Breast epithelium (tissue), 3 donors: ENCODE data around the gene NMD3.

Source experiments
- POLR2AphosphoS5 ChIP-seq, 3 donors: sonication (generic); formaldehyde crosslinking; IDR thresholded peaks; one replicate each; pipeline ENCODE4 v1.6.1; 2017; ENCODE audit warnings: antibody characterized with exemption in 3 of 3
- TF ChIP-seq, protein P1 (sequence below), 3 donors: fragments of 450-650 bp; IDR thresholded peaks; one replicate each; pipeline ENCODE4 v1.5.1; 2016 to 2017; ENCODE audit warnings: antibody characterized with exemption in 3 of 3, mild to moderate bottlenecking in 3 of 3, moderate library complexity in 3 of 3

DNA sequence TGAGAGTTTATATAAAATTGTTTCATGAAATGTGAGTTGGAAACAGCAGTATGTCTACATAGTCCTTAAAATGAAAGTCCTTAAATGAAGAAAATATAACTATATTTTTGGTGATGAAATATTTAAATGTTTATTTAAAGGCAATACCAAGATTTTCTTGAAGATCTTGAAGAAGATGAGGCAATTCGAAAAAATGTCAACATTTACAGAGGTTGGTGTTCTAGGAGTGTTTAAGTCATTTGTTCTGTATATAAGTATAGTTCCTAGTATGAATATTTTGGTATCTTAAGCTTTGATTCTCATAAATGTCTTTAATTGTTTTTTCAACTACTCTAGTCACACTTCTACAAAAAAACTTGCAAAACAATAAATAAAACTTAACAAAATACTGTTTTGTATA is 29.0 kb downstream of the NMD3 start:
- TF ChIP-seq, protein P1, sequence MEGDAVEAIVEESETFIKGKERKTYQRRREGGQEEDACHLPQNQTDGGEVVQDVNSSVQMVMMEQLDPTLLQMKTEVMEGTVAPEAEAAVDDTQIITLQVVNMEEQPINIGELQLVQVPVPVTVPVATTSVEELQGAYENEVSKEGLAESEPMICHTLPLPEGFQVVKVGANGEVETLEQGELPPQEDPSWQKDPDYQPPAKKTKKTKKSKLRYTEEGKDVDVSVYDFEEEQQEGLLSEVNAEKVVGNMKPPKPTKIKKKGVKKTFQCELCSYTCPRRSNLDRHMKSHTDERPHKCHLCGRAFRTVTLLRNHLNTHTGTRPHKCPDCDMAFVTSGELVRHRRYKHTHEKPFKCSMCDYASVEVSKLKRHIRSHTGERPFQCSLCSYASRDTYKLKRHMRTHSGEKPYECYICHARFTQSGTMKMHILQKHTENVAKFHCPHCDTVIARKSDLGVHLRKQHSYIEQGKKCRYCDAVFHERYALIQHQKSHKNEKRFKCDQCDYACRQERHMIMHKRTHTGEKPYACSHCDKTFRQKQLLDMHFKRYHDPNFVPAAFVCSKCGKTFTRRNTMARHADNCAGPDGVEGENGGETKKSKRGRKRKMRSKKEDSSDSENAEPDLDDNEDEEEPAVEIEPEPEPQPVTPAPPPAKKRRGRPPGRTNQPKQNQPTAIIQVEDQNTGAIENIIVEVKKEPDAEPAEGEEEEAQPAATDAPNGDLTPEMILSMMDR (IDR thresholded peaks at IDR 0.05), result no peak
- TF ChIP-seq POLR2AphosphoS5 (IDR thresholded peaks at IDR 0.05), result no peak
